Lower leg skin (tissue), 3 donors: ENCODE results near the gene PPIP5K2.

Experiments
- POLR2A ChIP-seq, 2 donors: fragments of 450-650 bp; IDR thresholded peaks; one replicate each; pipeline ENCODE4 v1.6.1; 2016 to 2017; ENCODE audit warnings: antibody characterized with exemption in 2 of 2, mild to moderate bottlenecking in 1 of 2, moderate library complexity in 1 of 2
- TF ChIP-seq, protein P1 (sequence below), 3 donors: fragments of 450-650 bp; IDR thresholded peaks; one replicate each; pipeline ENCODE4 v1.5.1; 2016; ENCODE audit warnings: antibody characterized with exemption in 3 of 3, mild to moderate bottlenecking in 3 of 3, moderate library complexity in 2 of 3

- TF ChIP-seq, protein P1, sequence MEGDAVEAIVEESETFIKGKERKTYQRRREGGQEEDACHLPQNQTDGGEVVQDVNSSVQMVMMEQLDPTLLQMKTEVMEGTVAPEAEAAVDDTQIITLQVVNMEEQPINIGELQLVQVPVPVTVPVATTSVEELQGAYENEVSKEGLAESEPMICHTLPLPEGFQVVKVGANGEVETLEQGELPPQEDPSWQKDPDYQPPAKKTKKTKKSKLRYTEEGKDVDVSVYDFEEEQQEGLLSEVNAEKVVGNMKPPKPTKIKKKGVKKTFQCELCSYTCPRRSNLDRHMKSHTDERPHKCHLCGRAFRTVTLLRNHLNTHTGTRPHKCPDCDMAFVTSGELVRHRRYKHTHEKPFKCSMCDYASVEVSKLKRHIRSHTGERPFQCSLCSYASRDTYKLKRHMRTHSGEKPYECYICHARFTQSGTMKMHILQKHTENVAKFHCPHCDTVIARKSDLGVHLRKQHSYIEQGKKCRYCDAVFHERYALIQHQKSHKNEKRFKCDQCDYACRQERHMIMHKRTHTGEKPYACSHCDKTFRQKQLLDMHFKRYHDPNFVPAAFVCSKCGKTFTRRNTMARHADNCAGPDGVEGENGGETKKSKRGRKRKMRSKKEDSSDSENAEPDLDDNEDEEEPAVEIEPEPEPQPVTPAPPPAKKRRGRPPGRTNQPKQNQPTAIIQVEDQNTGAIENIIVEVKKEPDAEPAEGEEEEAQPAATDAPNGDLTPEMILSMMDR (IDR thresholded peaks at IDR 0.05): no peak
- no peak for TF ChIP-seq POLR2A (IDR thresholded peaks at IDR 0.05)
These were observed 123.6 kb downstream of the PPIP5K2 start for GRCh38 chr5:103243665-103244064.
